HG02798 (cell line): Measurements from ENCODE around the gene UGT1A5.
"Not testable (repeated sequence)": the region's sequence is repeated elsewhere in the genome, so short reads cannot be mapped to it uniquely, and the experiment has no call there.

Experiments used
- ATAC-seq: cut with Tn5 transposase; IDR thresholded peaks from one replicate; pipeline ENCODE4 v1.9.1; 2021; ENCODE audit warnings: mild to moderate bottlenecking; ENCODE audit not compliant: unreplicated experiment, poor library complexity

UGT1A5 gene

GRCh38 chr2:233745073-233745755, 32.5 kb downstream of the UGT1A5 start:
- no peak for ATAC-seq

GRCh38 chr2:233745838-233746237, 33.1 kb downstream of the UGT1A5 start:
- not testable (repeated sequence) for ATAC-seq

GRCh38 chr2:233746475-233747282, 34.0 kb downstream of the UGT1A5 start:
- no peak for ATAC-seq

GRCh38 chr2:233747283-233747544, 34.5 kb downstream of the UGT1A5 start:
- no peak for ATAC-seq

- ATAC-seq: not testable (repeated sequence)
Observed at GRCh38 chr2:233750689-233751088, 38.0 kb downstream of the UGT1A5 start.

- not testable (repeated sequence) for ATAC-seq
Observed at GRCh38 chr2:233751212-233752009, 38.7 kb downstream of the UGT1A5 start.

GRCh38 chr2:233754872-233755611, 42.3 kb downstream of the UGT1A5 start:
- ATAC-seq: no peak

- ATAC-seq: no peak
Observed at GRCh38 chr2:233756429-233757081, 43.8 kb downstream of the UGT1A5 start.

- no peak for ATAC-seq
Observed at GRCh38 chr2:233758141-233758540, 45.4 kb downstream of the UGT1A5 start.

GRCh38 chr2:233758849-233759248, 46.1 kb downstream of the UGT1A5 start:
- no peak for ATAC-seq

- ATAC-seq: no peak
Observed at GRCh38 chr2:233760043-233760442, 47.3 kb downstream of the UGT1A5 start, which contains the start of gene UGT1A1. Gene UGT1A1, plus strand, starts transcription at chr2:233760270. Its CDS starts 18 bp downstream, at chr2:233760288.

- ATAC-seq: no peak
Observed at GRCh38 chr2:233761040-233761769, 48.5 kb downstream of the UGT1A5 start.

- ATAC-seq: no peak
Observed at GRCh38 chr2:233764264-233764663, 51.6 kb downstream of the UGT1A5 start.

GRCh38 chr2:233764761-233765160, 52.1 kb downstream of the UGT1A5 start:
- ATAC-seq: no peak

- ATAC-seq: no peak
Observed at GRCh38 chr2:233766416-233766815, 53.7 kb downstream of the UGT1A5 start.

GRCh38 chr2:233768076-233768475, 55.4 kb downstream of the UGT1A5 start:
- ATAC-seq: no peak

GRCh38 chr2:233769260-233769659, 56.6 kb downstream of the UGT1A5 start:
- ATAC-seq: no peak

GRCh38 chr2:233772153-233772552, 59.4 kb downstream of the UGT1A5 start:
- no peak for ATAC-seq

- ATAC-seq: no peak
Observed at GRCh38 chr2:233772583-233772982, 59.9 kb downstream of the UGT1A5 start.
